ENCODE results near the gene HOXD8.

HOXD8 gene

GRCh38 chr2:176148751-176149421 is 19.4 kb downstream of the HOXD8 start:
- DNase-seq: no peak

DNA sequence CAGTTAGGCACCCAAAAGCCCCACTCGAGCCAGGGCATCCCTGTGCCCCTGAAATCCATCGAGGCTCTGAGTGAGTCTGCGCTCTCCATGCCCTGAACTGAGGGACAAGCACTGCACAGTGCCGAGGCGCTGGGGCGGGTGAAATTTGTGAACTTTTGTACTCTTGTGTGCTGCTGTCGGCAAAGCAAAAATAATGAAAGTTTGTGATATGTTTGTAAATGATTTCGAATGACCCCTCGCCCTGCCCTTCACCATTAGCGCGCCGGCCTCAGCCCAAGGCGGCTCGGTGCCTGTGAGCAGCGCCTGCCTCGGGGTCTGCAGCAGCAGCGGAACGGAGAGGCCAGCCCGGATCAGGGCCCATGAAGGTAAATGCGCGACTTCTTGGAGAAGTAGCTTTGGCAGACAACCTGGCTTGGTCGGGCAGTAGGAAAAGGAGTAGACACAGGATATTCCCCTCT is 20.0 kb downstream of the HOXD8 start:
- DNase-seq: no peak

GRCh38 chr2:176149939-176150583 is 20.6 kb downstream of the HOXD8 start:
- no peak for DNase-seq

DNA sequence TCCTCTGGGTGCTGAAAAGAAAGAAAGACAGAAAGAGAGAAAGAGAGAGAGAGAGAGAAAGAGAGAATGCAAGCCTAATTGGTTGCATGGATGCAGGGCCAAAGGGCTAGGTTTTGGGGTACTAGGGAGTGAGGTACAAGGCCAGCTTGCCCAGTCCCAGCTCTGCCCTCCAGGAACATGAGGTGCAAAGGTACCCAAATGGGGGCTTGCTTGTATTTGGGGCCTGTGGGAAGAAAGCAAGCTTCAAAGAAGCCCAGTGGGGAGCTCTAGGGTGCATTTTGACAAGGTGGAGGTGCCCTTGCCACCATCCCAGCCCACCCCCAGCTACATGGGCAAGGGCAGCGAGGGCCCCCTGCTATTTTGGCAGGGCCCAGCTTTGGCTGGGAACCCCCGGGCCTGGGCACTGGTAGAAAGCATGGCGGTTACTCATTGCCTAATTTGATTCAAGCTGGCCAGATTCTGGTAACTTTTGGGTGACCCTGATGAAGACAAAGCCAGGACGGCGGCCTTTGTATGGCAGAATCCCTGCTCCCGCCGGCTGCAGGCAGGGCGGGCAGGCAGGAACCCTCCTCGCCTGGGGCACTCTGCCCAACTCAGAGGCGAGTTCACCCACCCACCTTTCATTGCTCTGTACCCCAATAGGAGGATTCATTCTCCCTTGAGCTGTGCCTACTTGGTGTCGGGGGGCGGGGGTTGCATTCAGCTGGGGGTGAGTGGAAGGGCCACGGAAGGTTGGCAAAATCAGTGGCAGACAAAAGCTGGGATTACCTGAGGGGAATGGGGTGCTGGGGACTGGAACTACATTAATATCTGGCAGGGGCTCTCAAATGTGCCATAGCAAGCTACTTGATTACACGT is 21.3 kb downstream of the HOXD8 start:
- no peak for DNase-seq

- no peak for DNase-seq
These were observed 22.2 kb downstream of the HOXD8 start, which contains the start of gene HOXD4 for GRCh38 chr2:176151442-176152287. TSS of gene HOXD4 (plus strand) at chr2:176151550. CDS start at chr2:176151634, 84 bp downstream.

DNA sequence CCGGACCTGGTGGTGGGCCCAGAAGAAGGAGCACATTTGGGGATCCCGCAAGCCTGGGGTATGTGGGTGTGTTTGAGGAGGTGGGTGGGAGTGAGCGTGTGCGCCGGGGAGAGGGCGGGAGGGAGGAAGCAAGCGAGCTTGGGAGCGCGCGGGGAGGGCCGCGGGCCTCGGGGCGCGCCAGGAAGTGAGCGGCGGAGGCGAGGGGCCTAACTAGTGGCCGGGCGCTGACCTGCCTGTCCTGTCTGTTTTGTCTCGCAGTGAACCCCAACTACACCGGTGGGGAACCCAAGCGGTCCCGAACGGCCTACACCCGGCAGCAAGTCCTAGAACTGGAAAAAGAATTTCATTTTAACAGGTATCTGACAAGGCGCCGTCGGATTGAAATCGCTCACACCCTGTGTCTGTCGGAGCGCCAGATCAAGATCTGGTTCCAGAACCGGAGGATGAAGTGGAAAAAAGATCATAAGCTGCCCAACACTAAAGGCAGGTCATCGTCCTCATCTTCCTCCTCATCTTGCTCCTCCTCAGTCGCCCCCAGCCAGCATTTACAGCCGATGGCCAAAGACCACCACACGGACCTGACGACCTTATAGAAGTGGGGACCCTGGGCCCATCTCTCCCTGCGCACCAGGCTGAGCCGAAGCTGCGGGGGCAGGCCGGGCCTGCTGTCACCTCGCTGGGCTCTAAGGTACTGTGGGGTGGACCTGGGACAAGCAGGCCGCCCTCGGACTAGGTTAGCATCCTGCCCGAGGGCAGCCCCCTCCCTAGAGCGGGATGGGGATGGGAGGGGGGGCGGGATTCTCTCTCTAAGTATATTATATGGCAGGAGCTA is 23.1 kb downstream of the HOXD8 start:
- no peak for DNase-seq

GRCh38 chr2:176154576-176155252 is 25.2 kb downstream of the HOXD8 start:
- DNase-seq: no peak

DNA sequence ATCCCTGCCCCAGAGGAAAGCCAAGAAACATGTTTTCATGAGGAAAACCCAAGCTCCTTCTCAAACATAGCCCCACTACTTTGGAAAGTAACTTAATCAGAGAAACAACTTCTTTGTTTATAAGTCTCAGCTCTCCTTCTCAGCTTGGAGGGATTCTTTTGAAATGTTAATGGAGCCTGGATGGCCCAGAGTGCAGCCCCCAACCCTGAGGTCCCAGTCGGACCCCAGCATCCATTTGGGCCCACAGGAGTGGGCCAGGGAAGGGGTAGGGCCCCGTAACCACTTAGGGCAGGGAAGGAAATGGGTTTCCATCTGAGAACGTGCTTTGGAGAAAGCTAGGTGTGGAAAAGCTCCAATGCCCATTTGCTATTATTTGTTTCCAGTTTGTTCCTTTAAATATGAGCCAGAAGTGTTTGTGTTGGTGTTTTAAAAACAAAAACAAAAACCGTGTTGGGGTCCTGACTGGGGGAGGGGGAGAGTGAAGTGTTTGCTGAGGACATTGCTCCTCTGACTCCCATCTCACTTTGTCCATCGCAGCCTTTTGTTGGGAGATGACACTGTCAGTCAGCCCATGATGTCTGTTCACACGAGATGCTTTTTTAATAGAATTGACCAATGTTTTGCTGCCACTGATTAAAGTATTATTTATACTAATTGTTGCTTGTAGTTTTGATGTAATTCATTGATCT is 26.0 kb downstream of the HOXD8 start:
- DNase-seq: no peak

DNA sequence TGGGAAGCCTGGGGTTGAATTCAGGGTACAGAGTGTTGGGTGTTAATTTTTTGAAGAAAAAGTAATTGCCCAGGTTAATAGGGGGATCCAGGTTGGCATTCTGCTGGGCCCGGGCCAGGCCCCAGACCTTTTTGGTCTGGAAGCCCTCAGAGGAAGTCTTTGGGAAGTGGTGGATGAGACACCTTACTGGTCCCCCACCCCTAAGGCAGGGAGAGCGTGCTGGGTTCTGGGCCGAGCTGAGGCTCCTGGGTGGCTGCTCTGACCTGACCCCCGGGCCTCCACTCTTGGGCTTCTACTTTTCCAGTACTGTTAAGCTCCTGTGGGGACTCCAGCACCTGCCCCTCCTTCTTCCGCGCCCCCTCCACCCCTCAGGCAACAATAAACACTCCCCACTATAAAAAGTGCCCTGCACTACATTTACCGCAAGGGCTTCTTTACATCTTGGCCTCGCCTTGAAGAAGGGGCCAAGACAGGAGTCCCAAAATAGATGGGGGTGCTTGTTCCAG is 26.8 kb downstream of the HOXD8 start:
- no peak for DNase-seq

DNA sequence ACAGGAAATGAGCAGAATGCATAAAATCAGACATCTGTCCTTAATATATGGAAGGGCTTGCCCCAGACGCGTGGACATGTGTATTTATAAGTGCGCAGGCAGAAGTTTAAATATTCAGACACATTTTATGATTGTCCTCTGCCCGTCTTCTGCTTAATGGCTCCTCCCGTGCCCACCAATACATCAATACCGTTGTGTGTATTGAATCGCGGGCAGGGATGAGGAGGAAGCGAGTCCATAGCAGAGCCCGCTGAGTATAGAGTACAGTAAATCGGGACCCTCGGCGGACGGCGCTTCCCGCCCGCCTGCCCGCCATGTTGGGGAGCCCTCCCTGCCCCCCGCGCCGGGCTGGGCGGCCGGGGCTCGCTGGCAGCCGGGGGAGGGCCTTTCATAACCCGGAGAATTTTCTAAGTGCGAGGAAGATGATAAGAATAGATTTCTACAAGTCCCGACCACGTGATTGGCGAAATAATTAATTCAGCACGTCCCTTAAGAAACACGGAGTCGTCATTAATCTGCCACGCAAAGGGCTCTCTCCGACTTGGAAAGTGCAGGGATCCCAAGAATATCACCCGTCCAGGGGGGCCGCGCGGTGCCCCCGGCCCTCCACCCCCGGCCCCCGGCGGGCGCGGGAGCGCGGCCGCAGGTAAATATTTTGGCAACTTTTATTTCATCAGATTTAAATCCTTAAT is 27.4 kb downstream of the HOXD8 start, which contains the start of gene HOXD3:
Gene HOXD3 (plus strand): TSS at position 501 of the 692 bp plus-strand sequence. CDS start 11,808 bp downstream, outside the sequence.
- peak; percentile 17 for DNase-seq

DNA sequence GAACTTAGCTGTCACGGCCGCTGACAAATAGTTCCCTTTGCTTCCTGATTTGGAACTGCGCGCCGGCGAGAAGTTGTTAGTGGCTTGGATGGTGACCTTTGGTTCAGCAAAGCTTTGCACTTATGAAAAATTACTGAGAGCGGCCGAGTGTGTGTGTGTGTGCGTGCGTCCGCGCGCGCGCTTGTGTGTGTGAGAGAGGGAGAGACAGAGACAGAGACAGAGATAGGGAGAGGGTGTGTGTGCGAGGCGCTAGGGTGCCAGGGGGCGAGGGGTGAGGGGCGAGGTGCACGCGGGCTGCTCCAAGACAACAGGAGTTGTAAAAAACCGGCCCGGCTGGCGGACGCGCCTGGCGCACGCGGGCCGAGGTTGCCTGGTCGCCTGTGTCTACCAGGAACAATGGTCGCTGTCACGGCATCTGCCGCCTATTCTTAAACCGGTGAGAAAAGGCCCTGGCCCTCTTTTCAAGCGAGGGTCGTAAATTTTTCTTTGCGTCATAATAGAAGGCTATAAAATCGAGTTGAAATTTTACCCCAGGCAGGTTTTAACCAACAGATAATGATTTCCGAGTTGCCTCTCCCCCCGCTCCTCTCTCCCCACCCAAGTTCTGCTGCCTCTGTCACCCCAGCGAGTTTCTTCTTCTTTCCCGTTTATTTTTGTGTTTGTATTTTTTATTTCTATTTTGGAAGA is 28.1 kb downstream of the HOXD8 start:
- peak; percentile 22 for DNase-seq

- DNase-seq: no peak
These were observed 28.7 kb downstream of the HOXD8 start for GRCh38 chr2:176158186-176158591.

- no peak for DNase-seq
These were observed 29.6 kb downstream of the HOXD8 start for GRCh38 chr2:176158855-176159662.

DNA sequence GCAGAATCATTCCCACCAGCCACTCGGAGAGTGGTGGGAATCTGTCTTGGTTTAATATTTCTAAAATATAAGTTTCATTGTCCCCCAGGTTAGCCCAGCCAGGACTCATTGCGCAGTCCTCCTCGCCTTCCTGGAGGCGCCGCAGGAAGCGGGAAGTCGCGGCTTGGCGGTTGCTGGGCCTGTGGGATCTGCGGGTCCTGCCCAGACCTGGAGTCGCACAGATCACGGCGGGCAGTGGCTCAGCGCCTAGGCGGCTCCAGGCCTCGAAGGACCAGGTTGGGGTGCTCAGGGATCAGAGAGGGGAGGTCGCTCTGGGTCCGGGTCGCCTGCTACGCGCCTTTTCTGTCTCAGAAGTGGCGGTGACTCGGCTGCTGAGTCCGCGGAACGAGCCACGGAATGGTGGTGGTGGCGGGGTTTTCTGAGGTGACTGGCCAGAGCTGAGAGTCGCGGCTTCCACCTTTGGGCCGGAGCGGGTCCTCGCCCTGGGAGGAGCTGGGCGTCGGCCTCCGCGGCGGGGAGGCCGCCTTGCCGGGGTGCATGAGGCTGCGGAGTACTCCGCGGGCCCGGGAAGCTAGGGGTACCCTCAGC is 30.3 kb downstream of the HOXD8 start:
- no peak for DNase-seq

- DNase-seq: no peak
These were observed 30.9 kb downstream of the HOXD8 start for GRCh38 chr2:176160251-176160985.

GRCh38 chr2:176160986-176161824 is 31.7 kb downstream of the HOXD8 start:
- no peak for DNase-seq

Measured in NCI-H446 treated with DMSO at 0.1 percent for 48 hours (cell line).